Effector CD8-positive, alpha-beta T cell (primary cell): ENCODE results near the gene MACROH2A2.
"Not testable (repeated sequence)": the region's sequence is repeated elsewhere in the genome, so short reads cannot be mapped to it uniquely, and the experiment has no call there.

Experiments used
- DNase-seq: peaks from one replicate; lab custom pipeline; 2025; lab: John Stamatoyannopoulos, UW
- total RNA-seq, 4 experiments: gene quantifications; one replicate each; lab custom pipeline; 2026; lab: John Stamatoyannopoulos, UW

Gene MACROH2A2
- total RNA-seq: 2.2 to 25.4 (median 11.2) reads per million in 4 experiments

DNA sequence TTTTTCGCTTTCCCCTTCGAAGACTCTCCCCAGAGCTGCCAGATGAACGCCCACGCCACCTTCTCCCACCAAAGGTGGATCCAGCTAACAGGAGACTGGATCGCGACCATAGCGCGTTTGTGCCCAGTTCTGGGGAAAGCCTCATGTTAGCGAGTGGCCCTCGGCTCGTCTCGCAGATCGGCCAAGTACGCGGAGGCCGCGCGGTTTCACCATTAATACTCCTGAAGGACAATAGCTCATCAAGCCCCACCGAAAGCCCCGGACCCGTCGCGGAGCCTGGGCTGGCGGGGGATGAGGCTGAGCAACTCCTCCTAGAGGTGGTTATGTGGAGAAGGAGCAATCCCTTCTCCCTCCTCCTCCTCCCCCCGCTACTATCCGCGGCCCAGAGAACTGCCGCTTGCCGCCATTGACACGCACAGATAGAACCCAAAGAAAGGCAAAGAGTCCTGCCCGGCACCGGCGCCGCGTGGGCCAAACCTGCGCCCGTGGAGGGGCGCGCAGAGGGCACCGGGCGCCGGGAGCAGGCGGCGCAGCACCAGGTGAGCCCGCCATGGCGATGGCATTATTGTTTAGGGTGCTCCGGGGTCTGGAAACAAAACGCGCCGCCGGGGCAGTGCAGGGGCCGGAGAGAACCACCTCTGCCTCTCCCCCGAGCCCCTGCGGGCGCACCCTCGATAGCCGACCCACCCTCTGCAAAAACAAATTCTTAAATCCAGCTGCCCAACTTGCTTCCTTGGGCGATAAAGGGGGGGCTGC lies at the start of gene MACROH2A2:
Gene MACROH2A2 (plus strand): TSS at position 385 of the 756 bp plus-strand sequence. CDS start 22,813 bp downstream, outside the sequence.
- DNase-seq: no peak

GRCh38 chr10:70007116-70007820 lies 45.4 kb upstream of the MACROH2A2 start:
- no peak for DNase-seq

DNA sequence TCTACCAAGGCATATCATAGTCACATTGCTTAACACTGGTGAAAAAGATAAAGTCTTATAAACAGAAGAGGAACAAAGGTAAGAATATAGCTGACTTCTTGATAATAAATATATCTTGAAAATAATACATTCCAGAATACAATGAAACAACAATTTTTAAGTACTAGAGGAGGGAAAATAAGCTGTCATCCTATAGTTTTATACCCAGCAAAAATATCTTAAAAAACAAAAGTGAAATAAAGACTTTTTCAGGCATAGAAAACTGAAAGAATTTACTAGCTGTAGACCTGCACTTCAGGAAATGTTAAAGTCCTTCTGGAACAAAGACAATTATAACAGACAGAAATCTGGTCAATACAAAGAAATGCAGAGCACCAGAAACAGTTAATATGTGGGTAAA lies 21.4 kb upstream of the MACROH2A2 start:
- no peak for DNase-seq

- DNase-seq: no peak
Observed at GRCh38 chr10:70032667-70033289, 19.9 kb upstream of the MACROH2A2 start.

DNA sequence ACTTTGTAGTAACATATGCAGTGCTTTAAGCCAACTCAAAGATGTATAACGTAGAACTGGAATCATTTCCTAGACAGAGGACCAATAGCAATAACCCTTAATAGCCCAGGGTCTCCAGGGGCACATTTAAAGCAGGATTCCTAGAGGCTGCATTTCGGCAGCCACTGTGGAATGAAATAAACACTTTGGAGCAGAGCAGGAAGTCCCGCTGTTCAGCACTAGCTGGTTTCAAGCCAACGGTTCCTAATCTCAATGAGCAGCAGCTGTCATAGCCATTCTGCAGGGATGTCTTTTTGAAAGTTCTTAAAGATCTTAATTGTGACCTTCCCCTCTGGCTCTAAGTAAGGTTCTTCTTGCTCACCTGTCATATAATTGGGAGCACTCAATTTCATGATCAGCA lies 18.4 kb upstream of the MACROH2A2 start:
- no peak for DNase-seq

GRCh38 chr10:70035531-70035930 lies 17.1 kb upstream of the MACROH2A2 start:
- DNase-seq: no peak

DNA sequence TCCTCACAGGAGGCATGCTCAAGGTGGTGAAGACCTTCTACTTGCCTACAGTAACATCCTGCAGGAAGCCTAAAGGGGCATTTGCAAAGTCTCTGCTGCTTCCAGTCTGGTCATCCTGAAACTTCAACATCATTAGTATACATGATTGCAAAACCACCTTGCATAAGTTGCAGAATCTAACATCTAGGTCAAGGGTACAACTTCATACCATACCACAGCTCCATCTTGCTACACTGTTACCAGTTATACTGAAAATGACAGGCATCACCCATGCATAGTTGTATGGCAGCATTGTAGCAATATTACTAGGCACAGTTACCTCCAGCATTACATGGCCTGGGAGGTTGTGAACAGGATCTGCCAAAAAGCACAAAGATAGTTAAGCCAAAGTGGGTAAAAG lies 13.7 kb upstream of the MACROH2A2 start:
- no peak for DNase-seq

DNA sequence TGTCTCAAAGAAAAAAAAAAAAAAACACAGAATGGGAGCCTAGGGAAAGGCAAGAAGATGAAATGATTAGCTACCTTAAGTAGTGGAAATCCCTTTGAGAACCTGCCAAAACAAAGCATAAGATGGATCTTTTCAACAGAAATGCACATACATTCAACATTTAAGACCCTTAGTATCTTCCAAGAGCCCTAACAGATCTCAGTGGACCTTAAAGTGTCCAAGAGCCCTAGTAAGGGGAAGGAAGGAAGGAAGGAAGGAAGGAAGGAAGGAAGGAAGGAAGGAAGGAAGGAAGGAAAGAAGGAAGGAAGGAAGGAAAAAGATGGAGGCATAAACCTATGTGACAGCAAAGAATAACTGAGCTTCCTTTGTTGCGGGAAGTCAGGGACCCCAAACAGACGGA lies 11.6 kb upstream of the MACROH2A2 start:
- DNase-seq: no peak

DNA sequence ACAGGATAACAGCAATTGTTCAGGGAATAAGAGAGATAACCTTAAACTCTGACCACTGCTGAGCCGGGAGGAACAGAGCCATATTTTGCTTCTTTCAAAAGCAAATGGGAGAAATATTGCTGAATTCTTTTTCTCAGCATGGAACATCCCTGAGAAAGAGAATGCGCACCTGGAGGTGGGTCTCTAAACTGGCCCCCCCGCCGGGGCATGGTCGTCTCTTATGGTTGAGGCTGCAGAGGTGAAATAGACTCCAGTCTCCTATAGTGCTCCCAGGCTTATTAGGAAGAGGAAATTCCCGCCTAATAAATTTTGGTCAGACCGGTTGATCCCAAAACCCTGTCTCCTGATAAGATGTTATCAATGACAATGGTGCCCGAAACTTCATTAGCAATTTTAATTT lies 10.9 kb upstream of the MACROH2A2 start:
- DNase-seq: not testable (repeated sequence)

DNA sequence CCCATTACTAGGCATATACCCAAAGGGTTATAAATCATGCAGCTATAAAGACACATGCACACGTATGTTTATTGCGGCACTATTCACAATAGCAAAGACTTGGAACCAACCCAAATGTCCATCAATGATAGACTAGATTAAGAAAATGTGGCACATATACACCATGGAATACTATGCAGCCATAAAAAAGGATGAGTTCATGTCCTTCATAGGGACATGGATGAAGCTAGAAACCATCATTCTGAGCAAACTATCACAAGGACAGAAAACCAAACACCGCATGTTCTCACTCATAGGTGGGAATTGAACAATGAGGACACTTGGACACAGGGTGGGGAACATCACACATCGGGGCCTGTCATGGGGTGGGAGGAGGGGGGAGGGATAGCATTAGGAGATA lies 5.6 kb upstream of the MACROH2A2 start:
- DNase-seq: not testable (repeated sequence)

DNA sequence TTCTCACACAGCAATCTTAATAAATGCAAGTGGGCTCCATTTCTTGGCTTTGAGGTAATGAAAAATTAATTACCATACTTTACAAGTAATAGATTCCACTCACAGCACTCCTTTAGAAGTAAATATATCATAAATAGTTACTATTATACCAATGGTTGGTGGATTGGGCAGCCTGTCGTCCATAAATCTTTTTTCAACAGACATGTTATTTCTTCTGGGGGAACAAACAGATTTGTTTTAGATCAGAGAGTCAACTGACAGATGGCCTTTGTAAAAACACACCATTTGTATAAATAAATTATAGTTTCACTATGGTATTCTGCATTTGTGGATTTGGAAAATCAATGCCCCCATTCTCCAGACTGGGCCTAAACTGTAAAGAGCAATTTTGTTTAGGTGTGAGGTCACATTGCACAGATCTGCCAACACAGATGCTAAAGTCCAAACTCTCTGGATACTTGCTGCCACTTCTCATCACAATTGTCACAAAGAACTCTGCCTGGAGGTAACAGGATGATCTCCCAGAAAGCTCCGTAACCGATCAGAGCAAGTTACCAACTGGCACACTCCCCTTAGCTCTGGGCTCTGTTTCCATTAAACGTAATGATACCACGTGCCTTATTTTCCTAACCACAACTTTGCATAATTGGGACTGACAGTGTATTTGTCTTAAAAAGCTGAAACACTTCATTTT lies 4.5 kb upstream of the MACROH2A2 start:
- no peak for DNase-seq

- no peak for DNase-seq
Observed at GRCh38 chr10:70051848-70052247, 798 bp upstream of the MACROH2A2 start.

DNA sequence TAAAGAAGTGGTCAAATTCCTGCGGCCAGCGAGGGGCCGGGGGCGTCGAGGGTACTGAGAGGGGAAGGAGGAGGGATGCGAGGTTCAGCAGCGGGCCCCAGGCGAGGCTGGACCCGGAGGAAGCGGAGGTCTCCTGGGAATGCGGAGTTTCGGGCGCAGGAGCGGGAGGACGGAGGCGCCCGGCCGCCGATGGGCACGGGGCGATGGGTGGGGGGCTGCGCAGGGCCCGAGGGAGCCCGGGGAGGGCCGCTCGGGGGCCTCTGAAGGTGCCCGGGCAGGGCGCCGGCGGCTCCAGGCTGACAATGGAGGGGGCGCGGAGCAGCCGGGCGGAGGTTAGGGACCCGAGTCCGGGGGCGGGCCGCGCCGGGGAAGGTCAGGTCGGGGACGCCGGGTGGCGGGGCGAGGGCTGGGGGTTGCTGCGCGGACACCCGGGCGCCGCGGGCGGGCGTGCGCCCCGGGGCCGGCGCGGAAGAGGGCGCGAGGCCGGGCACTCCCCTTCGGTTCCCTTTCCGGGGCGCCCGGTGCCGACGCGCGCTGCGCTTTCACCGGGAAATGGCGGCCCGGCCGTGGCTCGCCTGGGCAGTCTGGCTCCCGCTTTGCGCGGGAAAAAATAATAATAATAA lies 683 bp downstream of the MACROH2A2 start:
- no peak for DNase-seq

GRCh38 chr10:70053841-70054288 lies 1.2 kb downstream of the MACROH2A2 start:
- no peak for DNase-seq

- DNase-seq: no peak
Observed at GRCh38 chr10:70054902-70055301, 2.3 kb downstream of the MACROH2A2 start.

DNA sequence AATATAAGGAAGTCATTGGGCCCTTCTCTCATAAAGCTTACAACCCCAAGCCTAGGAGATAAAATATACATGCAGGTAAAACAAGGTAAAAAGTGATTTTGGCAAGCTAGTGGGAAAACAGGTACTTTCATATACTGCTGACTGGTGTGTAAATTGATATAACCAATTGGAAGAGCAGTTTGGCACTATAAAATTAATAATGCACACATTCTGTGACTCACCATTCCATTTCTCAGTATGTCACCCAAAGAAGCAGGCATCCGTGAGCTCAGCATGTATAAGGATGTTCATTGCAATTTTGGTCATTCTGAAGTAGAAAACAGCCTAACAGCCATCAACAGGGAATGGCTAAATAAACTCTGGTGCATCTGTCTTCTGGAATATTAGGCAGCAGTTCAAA lies 2.9 kb downstream of the MACROH2A2 start:
- no peak for DNase-seq

DNA sequence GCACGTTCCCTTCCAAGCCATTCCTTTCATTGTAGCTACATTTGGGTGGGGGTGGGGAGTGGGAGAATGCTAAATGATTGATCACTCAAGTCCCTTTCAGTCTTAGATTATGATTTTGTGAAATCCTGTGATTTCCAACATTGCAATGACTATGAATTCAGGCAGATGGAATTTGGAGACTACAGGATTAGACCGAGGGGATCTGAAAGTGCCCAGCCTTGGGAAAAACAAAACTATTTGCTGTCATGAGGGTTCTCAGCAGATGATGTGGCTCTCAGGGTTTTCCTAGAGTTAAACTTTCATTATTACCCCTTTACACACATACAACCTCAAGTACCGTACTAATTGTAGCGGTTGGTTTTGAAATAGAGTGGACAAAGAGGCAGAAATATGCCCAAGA lies 4.7 kb downstream of the MACROH2A2 start:
- no peak for DNase-seq

DNA sequence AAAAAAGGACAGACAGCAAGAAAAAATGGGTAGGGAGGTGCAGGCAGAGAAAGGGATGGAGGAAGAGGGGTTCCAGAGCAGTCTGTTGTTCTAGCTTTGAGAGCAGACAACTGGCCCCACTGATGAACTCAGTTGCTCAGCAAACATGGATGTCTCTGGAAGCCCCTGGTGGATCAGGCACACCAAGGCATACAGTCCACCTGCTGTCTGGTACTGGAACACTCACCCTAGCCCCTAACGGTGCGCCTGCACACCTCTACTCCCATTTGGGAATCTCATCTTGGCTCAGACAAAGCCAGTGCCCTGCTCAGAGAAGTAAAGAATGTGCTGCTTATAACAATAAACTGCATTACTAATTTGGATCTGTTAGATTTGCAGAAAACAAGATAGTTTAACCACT lies 7.7 kb downstream of the MACROH2A2 start:
- DNase-seq: no peak

DNA sequence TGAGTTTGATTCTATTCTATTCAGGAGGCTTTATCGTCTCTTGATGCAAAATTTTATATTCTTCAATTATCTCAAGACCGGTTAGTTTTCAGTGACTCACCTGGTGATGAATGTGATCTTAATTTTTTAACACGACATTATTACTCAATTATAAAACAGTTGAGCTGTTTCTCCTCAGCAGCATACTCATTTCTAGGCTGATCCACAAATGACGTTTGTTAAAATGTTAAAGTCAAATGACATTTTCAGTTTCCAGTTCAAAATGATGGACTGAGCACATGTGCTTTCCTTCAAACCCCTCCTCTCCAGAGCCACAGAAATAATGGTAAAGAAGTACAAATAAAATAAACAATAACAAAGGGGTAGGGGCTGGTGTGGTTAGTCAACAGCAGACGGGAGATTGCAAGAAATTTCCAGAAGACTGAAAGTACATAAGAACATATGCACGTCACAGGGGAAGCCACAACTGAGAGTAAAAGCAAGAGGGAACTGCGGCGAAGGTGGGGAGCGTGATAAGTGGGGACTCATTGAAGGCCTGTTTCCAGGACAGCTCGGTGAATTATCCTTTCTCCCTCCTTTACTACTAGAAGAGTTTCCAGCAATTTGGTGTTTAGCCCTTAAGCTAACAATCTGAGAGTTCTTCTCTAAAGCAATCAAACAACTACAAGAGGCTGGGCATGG lies 10.9 kb downstream of the MACROH2A2 start:
- no peak for DNase-seq

DNA sequence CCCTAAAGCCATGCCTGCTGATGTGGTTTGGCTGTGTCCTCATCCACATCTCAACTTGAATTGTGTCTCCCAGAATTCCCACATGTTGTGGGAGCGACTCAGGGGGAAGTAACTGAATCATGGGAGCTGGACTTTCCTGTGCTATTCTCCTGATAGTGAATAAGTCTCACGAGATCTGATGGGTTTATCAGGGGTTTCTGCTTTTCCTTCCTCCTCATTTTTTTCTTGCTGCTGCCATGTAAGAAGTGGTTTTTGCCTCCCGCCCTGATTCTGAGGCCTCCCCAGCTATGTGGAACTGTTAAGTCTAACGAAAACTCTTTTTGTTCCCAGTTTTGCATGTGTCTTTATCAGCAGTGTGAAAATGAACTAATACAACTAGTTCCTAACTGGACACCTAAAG lies 11.8 kb downstream of the MACROH2A2 start:
- DNase-seq: no peak

DNA sequence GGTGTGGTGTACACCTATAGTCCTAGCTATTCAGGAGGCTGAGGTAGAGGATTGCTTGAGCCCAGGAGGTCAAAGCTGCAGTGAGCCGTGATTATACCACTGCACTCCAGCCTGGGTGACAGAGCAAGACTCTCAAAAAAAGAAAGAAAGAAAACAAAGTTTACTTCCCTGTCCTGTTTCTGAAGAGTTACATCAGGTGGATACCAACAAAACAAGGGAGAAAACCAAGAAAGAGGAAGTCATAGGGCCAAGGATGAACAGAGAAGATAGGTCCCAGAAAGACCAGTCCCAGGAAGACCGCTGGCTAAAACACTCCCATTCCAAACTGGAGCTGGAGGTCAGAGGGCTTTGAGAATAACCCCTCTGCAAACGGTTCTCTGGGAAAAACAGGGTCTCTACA lies 13.5 kb downstream of the MACROH2A2 start:
- DNase-seq: no peak
